Thoracic aorta (tissue), 2 donors: ENCODE measurements around the gene CYB5A. TPM values are rescaled to one million over a fixed set of nuclear protein-coding genes. Genes with fewer than 3 reads are reported as not detected.

Experiments used
- ATAC-seq: fragments of 150-250 bp; one replicate; pipeline ENCODE4 v1.8.0; 2017; ENCODE audit warnings: low read depth; ENCODE audit not compliant: insufficient number of reproducible peaks, low FRiP score
- DNase-seq: peaks from one replicate; pipeline ENCODE4 v3.0.0-alpha.2; 2020; ENCODE audit warnings: low spot score
- H3K27ac ChIP-seq, 2 donors: fragments of 200-600 bp; sonication (generic); 1 replicate in 1 of 2; 2 replicates in 1 of 2; pipeline ENCODE4 v1.5.1; 2016; ENCODE audit warnings: mild to moderate bottlenecking in 2 of 2, moderate library complexity in 2 of 2
- H3K27me3 ChIP-seq: fragments of 200-600 bp; sonication (generic); replicated peaks from 2 replicates; pipeline ENCODE4 v1.6.0; 2016; ENCODE audit warnings: mild to moderate bottlenecking; ENCODE audit not compliant: insufficient read depth
- H3K36me3 ChIP-seq: fragments of 200-600 bp; sonication (generic); one replicate; pipeline ENCODE4 v1.5.1; 2016
- H3K4me1 ChIP-seq, 2 donors: fragments of 200-600 bp; sonication (generic); 1 replicate in 1 of 2; 2 replicates in 1 of 2; pipeline versions ENCODE4 v1.5.1 to v1.6.0; 2016; ENCODE audit warnings: low read depth in 2 of 2, mild to moderate bottlenecking in 1 of 2; ENCODE audit not compliant: control insufficient read depth in 1 of 2
- H3K4me3 ChIP-seq: fragments of 200-600 bp; sonication (generic); 2 replicates; pipeline ENCODE4 v1.5.1; 2016; ENCODE audit warnings: mild to moderate bottlenecking
- H3K9me3 ChIP-seq: fragments of 200-600 bp; sonication (generic); 2 replicates; pipeline ENCODE4 v1.5.1; 2016
- total RNA-seq, 2 donors: library from RNA; depleted of rRNA; stranded (reverse); fragments of >200 nt; gene quantifications; one replicate each; pipeline versions ENCODE4 v1.1.0 to v1.2.3, GENCODE V29; 2016
- TF ChIP-seq, protein P1 (sequence below): fragments of 200-600 bp; sonication (generic); IDR thresholded peaks from one replicate; pipeline ENCODE4 v1.5.1; 2019; ENCODE audit warnings: antibody characterized with exemption

CYB5A gene
- total RNA-seq, 2 donors from 2014 or later, result 57.0 to 121 TPM

GRCh38 chr18:74249181-74249968 is 42.4 kb downstream of the CYB5A start:
- Histone ChIP-seq H3K4me1 (peaks cover 10 to 11% of the 10 kb centered on the region in 2 donors), H3K9me3 (no peaks in the 10 kb centered on the region), H3K27ac (no peak overlapping the region), H3K4me3 (no peak overlapping the region), H3K27me3 (no peaks in the 10 kb centered on the region), H3K36me3 (peaks cover 3% of the 10 kb centered on the region)
- TF ChIP-seq, protein P1, sequence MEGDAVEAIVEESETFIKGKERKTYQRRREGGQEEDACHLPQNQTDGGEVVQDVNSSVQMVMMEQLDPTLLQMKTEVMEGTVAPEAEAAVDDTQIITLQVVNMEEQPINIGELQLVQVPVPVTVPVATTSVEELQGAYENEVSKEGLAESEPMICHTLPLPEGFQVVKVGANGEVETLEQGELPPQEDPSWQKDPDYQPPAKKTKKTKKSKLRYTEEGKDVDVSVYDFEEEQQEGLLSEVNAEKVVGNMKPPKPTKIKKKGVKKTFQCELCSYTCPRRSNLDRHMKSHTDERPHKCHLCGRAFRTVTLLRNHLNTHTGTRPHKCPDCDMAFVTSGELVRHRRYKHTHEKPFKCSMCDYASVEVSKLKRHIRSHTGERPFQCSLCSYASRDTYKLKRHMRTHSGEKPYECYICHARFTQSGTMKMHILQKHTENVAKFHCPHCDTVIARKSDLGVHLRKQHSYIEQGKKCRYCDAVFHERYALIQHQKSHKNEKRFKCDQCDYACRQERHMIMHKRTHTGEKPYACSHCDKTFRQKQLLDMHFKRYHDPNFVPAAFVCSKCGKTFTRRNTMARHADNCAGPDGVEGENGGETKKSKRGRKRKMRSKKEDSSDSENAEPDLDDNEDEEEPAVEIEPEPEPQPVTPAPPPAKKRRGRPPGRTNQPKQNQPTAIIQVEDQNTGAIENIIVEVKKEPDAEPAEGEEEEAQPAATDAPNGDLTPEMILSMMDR, result no peak
- no peak for ATAC-seq
- no peak for DNase-seq

- Histone ChIP-seq H3K27me3 (no peaks in the 10 kb centered on the region), H3K9me3 (no peaks in the 10 kb centered on the region), H3K36me3 (peaks cover 3% of the 10 kb centered on the region), H3K27ac (no peak overlapping the region), H3K4me1 (peaks cover 10 to 11% of the 10 kb centered on the region in 2 donors), H3K4me3 (no peak overlapping the region)
- ATAC-seq (no peak), DNase-seq (no peak)
- TF ChIP-seq, protein P1, result no peak
Measured at GRCh38 chr18:74248595-74248994, 43.2 kb downstream of the CYB5A start.

DNA sequence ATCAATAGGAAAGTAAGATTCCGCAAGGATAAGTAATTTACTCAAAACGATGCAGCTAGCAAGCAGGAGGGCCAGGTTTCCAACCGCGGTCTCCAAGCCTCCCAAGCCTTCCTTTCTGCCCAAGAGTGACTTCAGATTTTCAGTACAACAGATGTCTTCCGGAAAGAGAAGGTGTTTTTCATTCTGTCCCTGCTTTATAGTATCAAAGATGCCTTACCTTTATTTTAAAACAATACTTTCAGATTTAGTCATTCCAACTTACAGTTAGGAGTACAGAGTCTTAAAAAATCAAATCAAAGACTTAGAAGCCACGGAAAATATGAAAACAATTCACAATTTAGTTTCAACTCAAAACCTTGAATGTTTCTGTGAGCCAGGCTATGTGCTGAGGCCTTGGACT is 43.6 kb downstream of the CYB5A start:
- ATAC-seq (no peak), DNase-seq (no peak)
- H3K27ac ChIP-seq, result no peak overlapping the region
- H3K36me3 ChIP-seq, result peaks cover 3% of the 10 kb centered on the region
- no peaks in the 10 kb centered on the region for H3K9me3 ChIP-seq
- no peaks in the 10 kb centered on the region for H3K27me3 ChIP-seq
- TF ChIP-seq, protein P1, result no peak
- no peak overlapping the region for H3K4me3 ChIP-seq
- H3K4me1 ChIP-seq, result peaks cover 10 to 11% of the 10 kb centered on the region in 2 donors

- no peaks in the 10 kb centered on the region for H3K27me3 ChIP-seq
- TF ChIP-seq, protein P1, result no peak
- no peak overlapping the region for H3K4me3 ChIP-seq
- ATAC-seq (no peak), DNase-seq (no peak)
- H3K9me3 ChIP-seq, result no peaks in the 10 kb centered on the region
- no peaks in the 10 kb centered on the region for H3K4me1 ChIP-seq
- H3K27ac ChIP-seq, result no peak overlapping the region
- H3K36me3 ChIP-seq, result no peaks in the 10 kb centered on the region
Measured at GRCh38 chr18:74244554-74244953, 47.2 kb downstream of the CYB5A start.

DNA sequence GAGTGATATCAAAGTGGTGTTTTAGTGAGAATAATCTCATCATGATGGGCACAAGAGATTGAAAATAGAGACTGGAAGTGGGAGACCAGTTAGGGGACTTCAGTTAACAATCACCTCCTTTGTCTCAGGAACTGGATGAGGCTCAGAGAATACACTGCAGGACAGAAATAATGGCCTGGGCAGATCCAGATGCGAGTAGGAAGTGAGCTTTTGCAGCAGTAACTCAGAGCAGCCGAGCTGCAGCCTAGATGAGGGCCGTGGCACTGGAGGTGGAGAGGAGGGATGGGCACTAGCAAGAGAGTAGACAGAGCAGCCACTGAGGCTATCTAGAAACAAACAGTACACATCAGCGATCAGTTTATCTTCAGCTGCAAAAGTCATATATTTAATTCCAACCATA is 48.6 kb downstream of the CYB5A start:
- ATAC-seq (no peak), DNase-seq (no peak)
- no peaks in the 10 kb centered on the region for H3K9me3 ChIP-seq
- TF ChIP-seq, protein P1, result no peak
- H3K27me3 ChIP-seq, result no peaks in the 10 kb centered on the region
- H3K4me3 ChIP-seq, result no peak overlapping the region
- H3K4me1 ChIP-seq, result no peaks in the 10 kb centered on the region
- no peak overlapping the region for H3K27ac ChIP-seq
- H3K36me3 ChIP-seq, result no peaks in the 10 kb centered on the region
